GM19239 (cell line): ENCODE measurements around the gene WDR37.
"Not testable (repeated sequence)": the region's sequence is repeated elsewhere in the genome, so short reads cannot be mapped to it uniquely, and the experiment has no call there.

Experiments
- DNase-seq: peaks from one replicate; pipeline ENCODE4 v3.0.0; 2011; ENCODE audit warnings: low spot score; ENCODE audit not compliant: insufficient read length
- FAIRE-seq: peaks from 2 replicates; lab custom pipeline; 2011; peaks lifted over from hg19 to GRCh38; lab: Jason Lieb, UNC

WDR37 gene

DNA sequence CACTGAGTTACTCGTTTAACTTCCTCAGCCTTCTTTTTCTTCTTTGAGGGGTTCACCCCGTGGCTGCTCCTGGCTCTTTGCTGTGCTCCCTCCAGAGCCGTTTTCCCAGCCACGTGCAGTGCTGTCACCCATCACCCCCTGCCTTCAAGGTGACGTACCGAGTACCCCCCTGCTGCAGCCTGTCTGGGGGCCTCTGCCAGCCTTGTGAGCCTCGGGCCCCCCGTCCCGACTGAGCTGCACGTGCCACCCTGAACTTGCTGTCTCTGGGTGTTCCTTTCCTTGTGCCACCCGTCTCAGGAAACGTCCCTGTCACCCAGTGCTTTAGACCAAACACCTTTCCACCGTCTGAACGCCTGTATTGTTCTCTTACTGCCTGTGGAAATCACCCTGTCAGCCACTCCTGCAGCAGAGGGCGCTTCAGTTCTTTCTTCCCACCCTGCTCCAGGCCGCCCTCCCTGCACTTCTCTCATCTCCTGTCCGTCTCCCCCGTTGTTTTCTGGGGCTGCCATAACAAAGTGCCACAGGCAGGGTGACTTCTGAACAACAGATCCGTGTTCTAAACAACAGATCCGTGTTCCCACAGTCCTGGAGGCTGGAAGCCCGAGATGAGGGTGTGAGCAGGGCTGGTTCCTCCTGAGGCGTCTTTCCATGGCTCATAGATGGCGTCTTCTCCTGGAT, 44.6 kb downstream of the WDR37 start:
- FAIRE-seq: no peak
- no peak for DNase-seq

DNA sequence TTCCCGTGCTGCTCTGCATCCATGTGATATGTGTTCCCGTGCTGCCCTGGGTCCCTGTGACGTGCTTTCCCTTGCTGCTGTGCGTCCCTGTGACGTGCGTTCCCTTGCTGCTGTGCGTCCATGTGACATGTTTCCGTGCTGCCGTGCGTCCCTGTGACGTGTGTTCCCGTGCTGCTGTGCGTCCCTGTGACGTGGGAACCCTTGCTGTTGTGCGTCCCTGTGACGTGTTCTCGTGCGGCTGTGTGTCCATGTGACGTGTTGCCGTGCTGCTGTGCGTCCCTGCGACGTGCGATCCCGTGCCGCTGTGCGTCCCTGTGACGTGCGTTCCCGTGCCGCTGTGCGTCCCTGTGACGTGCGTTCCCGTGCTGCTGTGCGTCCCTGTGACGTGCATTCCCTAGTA, 45.8 kb downstream of the WDR37 start:
- DNase-seq (no peak), FAIRE-seq (no peak)

DNA sequence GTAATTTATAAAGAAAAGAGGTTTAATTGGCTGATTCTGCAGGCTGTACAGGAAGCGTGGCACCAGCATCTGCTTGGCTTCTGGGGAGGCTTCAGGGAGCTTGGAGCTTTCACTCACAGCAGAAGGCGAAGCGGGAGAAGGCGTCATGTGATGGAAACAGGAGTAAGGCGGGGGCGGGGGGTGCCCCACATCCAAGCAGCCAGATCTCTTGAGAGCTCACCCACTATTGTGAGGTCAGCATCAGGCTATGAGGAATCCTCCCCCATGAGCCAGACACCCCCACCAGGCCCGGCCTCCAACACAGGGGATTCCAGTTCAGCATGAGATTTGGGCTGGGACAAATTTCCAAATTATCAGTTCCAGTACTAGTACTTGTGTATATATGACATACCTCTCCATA, 46.2 kb downstream of the WDR37 start:
- FAIRE-seq (no peak), DNase-seq (no peak)

DNA sequence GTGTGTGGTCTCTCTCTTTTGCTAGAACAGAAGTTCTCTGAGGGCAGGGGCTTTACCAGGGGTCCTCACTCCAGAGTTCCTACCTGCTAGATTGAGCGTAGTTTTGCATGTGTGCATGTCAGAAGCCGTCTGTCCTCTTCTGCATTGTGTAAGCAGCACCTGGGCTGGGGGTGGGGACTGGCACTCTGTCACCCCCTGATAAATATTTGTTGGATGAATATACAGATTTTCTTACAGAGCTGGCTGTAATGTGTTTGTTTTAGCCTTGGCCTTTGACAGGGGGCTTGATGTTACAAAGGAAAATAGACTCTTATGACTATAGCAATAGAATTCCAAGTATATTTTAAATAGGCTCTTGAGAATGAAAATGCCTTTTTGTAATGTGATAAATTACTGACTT, 46.6 kb downstream of the WDR37 start:
- FAIRE-seq (no peak), DNase-seq (no peak)

DNA sequence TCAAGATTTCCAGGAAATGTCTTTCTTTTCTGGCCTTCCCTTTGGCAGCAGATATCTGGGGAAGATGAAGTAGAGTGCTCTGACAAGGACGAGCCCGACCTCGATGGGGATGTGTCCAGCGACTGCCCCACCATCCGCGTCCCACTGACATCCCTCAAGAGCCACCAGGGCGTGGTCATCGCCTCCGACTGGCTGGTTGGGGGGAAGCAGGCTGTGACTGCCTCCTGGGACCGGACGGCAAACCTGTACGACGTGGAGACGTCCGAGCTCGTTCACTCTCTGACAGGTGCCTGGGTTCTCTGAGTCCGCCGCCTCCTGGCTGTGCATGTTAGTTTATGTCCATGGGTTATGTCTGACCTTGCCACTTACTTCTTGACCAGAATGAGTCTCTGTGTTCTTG, 47.4 kb downstream of the WDR37 start:
- no peak for DNase-seq
- FAIRE-seq: no peak

DNA sequence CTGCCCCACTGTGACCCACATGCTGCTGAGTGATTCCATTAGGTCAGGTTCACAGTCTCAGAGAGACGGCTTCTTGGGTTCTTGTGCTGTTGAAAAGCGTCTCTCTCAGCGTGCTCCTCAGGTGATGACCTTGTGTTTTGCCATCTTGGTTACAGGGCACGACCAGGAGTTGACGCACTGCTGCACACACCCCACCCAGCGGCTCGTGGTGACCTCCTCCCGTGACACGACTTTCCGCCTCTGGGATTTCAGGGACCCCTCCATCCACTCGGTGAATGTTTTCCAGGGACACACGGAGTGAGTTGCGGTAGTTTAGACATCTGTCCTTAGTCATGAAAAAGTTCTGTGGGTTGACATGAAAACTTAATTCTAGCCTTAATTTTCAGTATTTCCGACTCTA, 48.8 kb downstream of the WDR37 start:
- no peak for FAIRE-seq
- no peak for DNase-seq

DNA sequence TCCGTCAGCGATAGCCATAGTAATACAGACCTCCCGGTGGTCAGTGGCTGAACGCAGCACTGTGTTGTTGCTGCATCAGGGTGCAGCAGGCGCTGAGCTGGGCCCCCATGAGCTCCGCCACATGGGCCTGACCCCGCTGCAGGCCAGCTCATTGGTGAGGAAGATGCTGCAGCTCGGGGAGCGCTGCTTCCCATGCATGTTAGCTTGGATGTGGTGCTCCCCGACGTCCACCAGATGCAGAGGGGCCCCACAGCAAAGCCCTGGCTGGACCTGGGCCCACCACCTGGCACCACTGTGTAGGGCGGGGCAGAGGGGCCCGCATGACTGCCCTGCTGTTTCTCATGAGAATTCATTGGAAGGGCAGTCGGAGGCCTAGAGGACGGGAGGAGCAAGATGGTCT, 50.8 kb downstream of the WDR37 start:
- no peak for FAIRE-seq
- no peak for DNase-seq

DNA sequence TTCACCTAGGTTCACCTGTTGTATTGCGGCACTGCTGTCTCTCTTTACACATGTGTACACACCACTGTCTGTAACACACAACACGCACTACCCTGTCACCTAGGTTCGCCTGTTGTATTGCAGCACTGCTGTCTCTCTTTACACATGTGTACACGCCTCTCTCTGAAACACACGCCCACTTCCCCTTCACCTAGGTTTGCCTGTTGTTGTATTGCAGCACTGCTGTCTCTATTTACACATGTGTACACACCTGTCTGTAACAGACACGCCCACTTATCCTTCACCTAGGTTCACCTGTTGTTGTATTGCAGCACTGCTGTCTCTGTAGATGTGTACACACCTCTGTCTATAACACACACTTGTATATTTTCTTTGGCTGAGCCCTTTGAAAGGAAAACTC, 51.5 kb downstream of the WDR37 start:
- no peak for DNase-seq
- no peak for FAIRE-seq

DNA sequence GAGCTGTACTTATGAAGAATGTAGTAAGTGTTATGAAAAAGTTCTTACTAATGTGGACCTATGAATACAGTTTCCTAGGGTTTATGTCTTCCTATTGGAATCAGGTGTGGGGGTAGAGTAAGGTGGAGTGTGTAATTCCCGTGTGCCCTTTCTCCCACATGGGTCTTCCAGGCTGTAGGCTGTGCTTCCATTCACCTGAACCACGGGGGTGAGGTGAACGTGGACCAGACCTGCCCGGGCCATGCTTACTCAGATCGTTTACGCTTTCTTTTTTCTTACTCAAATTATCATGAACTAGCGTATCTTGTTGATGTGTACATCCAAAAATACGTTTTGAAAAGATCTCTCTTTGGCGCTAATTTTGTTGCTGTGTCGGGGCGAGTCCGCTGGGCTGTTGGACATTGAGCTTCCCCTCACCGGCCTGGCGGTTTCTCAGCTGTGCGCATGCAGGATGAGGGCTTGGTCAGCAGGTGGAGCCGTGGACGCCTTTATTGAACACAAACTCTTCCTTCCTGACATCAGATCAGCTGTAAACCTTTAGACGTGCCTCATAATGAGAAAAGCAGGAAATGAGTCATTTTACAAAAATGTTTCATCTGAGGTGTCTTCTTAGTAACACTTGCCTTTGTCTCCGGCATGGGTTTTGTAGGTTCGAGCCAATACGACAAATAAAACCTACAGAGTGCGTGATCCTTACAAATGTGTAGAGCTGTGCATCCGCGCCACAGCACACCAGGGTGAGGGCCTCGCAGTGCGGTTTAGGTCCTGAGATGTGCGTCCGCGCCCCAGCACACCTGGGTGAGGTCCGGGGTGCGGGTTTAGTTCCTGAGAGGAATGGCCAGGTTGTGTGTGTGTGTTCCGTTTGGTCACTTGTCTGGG, 53.8 kb downstream of the WDR37 start:
- DNase-seq (peak; percentile 53), FAIRE-seq (peak; percentile 87)

DNA sequence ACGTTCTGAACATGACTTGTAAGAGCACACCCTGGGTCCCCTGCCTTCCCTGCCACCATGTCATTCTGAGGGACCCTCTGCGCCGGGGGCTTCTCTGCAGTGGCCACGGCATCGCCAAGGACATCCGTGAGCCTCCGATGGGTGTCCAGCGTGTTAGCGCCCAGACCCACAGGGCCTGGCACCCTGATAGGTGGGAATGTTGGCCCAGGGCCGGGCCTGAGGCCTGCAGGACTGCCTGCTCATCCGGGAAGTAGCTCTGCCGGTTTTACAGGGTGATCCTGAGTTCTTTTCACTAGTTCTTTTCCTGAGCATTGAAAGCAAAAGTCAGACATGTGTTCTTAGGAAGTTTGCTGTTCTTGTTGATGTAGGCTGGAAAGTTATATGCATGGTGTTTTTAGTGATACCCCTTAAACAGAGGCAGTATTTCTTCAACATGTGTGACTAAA, 54.5 kb downstream of the WDR37 start:
- DNase-seq: no peak
- FAIRE-seq: no peak

DNA sequence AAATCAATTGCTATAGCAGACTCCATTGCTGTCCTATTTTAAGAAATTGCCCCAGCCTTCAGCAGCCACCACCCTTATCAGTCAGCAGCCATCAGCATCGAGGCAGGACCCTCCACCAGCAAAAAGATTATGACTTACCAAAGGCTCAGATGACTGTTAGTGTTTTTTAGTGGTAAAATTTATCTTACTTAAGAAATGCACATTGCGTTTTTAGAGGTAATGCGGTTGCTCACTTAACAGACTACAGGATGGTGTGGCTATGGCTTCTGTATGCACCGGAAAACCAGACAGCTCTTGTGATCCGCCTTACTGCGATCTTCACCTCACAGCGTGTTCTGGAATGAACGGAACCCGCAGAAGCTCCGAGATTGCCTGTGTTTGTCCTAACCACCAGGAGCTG, 58.1 kb downstream of the WDR37 start:
- FAIRE-seq (no peak), DNase-seq (no peak)

DNA sequence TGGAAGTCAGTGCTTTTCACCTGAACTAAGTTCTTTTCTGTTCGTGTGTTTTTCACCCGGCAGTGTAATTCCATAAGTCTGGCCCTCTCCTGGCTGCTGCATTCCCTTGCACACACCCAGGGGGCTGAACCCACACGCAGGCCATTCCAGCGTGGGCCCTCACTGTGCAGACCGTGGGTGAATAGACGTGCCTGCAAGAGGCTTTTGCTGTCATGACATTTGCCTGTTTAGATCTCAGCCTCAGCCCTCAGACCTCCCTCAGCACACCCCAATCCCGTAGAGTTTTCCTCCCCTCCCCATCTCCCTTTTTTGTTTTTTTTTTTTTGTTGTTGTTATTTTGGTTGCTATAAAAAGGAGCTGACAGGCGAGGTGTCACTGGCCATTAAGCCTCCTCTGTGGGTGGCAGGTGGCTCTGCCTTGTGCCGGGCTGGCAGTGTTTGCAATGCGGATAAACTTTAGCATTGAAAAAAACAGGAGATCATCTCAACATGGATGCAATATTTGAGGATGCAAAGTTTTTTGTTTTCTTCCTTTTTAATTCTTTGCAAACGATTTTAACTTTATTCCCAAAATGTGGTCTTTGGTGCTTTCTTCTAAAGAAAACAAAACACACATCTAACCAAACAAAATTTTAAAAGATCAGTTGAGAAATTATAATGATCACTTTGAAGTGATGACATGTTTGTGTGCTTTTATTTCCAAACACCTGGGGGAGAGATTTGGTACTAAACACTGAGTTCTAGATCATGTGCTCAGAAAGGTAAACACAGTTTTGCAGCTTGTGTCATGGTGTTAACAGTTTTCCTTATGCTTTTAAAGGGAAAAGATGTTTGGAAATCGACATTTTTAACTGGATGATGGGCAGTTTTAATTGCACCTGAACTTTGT, 58.8 kb downstream of the WDR37 start:
- FAIRE-seq (no peak), DNase-seq (no peak)

DNA sequence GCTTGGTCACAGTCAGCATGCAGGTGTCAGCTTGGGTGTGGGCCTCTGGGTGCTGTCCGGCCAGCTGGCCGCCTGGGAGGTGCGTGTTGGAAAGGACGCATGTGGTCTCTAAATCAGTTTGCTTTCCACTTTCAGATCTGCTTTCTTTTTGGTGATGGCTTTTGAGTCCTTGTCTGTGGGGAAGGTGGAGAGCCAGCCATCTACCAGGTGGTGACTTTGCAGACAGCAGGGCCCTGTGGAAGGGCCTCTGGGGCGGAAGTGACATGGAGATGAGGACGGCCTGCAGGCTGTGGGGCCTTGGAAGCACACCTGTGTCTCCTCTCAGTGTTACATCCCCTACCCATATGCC, 59.4 kb downstream of the WDR37 start:
- FAIRE-seq: no peak
- DNase-seq: no peak

DNA sequence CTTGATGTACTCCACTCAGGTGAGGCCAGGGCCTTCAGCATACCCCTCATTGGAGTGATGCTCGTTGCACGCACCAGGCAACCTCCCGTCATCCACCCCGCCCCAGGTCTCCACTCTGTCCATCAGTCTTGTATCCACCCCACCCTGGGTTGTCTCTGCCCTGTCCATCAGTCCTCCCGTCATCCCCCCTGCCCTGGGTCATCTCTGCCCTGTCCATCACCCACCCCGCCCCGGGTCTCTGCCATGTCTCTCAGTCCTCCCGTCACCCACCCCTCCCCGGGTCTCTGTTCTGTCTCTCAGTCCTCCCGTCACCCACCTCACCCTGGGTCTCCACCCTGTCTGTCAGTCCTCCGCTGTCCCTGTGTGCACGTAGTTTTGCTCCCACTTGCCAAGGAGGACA, 59.9 kb downstream of the WDR37 start:
- DNase-seq (no peak), FAIRE-seq (no peak)

DNA sequence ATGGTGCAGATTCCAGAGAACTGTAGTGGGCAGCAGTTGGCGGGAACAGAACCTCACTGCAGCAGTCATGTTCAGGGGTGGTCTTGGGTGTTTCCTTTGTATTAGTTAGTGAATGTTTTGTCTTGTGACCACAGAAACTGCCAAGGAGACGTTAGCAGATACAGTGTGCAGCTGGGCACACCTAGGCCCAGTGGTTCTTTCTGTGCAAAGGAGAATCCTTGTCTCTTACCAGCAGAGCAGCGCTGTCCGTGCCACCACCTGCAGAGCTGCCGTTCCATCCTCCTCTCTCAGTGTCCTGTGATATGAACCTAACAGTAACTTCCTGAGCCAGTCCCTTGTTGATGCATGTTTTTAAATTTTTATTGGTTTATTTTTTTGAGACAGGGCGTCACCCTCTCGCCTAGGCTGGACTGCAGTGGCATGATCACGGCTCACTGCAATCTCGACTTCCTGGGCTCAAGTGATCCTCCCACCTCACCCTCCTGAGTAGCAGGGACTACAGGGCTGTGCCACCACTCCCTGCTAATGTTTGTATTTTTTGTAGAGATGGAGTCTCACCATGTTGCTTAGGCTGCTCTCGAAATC, 60.6 kb downstream of the WDR37 start:
- FAIRE-seq (no peak), DNase-seq (no peak)

DNA sequence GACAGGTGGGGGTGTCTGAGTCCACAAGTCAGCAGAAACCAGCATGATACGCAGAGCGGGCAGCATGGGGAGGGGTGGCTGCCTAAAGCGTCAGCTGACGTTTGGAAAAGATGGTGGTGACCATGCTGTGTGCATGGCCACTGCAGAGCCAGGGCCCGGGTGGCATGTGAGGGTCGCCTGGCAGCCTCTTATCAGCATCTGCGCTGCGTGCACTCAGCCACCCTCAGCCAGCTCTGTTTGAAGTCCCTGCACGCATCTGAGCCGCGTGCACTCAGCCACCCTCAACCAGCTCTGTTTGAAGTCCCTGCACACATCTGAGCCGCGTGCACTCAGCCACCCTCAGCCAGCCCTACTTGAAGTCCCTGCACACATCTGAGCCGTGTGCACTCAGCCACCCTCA, 61.5 kb downstream of the WDR37 start:
- DNase-seq: no peak
- FAIRE-seq: no peak

DNA sequence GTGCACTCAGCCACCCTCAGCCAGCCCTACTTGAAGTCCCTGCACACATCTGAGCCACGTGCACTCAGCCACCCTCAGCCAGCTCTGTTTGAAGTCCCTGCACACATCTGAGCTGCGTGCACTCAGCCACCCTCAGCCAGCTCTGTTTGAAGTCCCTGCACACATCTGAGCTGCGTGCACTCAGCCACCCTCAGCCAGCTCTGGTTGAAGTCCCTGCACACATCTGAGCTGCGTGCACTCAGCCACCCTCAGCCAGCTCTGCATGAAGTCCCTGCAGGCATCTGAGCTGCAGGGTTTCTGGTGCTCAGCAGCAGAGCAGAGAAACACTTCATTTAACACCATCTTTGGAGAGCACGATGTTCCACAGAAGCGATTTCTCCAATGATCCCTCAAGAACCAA, 62.1 kb downstream of the WDR37 start:
- not testable (repeated sequence) for DNase-seq, FAIRE-seq

DNA sequence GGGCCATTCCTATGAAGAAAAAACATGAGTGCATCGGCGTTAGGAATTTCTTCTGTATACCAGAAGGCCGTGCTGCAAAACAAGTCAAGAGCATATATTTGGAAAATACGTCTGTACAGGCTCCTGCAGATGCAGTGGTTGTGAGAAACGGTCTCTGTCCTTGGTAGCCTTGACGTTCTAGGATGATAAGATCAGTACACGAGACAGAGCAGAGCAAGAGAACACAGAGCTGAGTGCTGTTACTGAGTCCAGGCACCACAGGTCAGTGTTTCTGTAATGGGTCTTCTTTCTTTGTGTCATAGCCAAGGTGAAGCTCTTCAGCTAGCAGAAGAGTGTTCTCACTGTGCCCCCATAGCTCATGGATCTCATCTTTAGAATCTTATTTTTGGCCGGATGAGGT, 62.8 kb downstream of the WDR37 start:
- DNase-seq: no peak
- no peak for FAIRE-seq

DNA sequence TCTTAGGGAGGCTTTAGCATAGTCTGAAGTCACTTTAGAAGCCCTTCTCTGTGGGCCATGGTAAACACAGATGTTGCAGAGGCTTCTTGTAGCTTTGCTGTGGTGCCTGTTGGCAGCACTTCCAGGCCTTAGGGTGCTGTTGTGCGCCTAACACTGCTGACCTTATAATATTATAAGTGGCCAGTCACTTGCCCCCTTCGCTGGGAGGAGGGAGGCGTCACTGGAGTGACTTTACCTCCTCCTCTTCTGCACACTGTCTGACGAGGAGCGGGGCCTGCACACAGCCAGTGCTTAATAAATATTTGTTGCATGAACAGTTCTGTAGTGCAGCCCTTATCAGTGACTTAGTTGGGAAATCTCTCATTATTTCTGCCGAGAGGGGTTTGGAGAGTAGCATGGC, 63.3 kb downstream of the WDR37 start:
- no peak for DNase-seq
- FAIRE-seq: no peak

DNA sequence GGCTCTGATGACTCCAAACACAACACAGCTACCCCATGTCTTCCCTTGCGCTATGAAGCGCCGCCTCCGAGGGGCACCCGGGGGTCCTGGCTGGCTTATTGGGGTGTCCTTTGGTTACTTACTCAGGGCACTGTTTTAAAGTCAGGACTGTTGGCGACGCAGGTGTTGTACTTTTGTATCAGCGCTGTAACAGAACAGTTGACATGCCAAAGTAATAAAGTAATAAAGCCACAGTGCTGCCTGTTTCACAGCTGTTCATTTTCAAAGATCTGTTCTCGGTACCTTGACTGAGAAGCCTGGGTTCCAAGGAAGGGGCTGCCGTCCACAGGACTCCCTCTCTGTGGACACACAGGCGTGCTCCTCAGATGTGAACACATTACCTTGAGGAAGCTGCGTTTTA, 64.1 kb downstream of the WDR37 start:
- FAIRE-seq (no peak), DNase-seq (no peak)

DNA sequence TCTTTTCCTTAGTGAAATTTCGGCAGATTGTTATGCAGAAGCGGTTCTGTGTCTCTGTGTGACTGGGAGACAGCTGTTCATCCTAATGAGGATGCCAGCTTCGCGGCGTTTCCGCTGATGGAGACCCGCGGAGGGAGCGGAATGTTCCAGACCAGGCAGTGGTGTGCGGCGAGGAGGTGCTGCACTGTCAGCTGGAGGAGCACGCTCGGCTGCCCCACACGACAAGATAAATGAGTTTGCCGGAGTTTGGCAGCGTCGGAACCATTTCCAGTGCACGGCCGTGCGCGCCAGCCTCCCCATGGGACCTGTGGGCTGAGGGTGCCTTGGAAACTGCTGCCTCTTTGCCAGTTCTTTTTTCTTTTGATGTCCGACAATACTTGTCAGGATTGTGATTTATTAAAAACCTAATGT, 64.6 kb downstream of the WDR37 start:
- FAIRE-seq (no peak), DNase-seq (no peak)
